GM12878 (cell line): Measurements from ENCODE around the gene KCNQ1OT1. TPM values are rescaled to one million over a fixed set of nuclear protein-coding genes. Genes with fewer than 3 reads are reported as not detected.

Experiments
- ATAC-seq: fragments of 200-7000 bp; cut with Tn5 transposase; 3 replicates; pipeline ENCODE4 v1.9.1; 2020; ENCODE audit warnings: mild to moderate bottlenecking, moderate library complexity
- BruUV-seq: library from RNA; stranded (reverse); fragments of 400-500 nt; replicated peaks from 2 replicates; lab custom pipeline; 2021; lab: Mats Ljungman, UMichigan
- CTCF ChIA-PET: fragments of 300-600 bp; sonication (Branson Sonifier 250); formaldehyde crosslinking; extraction: SDS; loops from one replicate; lab custom pipeline; 2021; ENCODE audit warnings: inconsistent platforms; lab: Yijun Ruan, JAX
- POLR2A ChIA-PET: fragments of 350-600 bp; formaldehyde crosslinking; extraction: SDS; loops from one replicate; lab custom pipeline; 2021; ENCODE audit warnings: inconsistent platforms; lab: Charles Lee
- RAD21 ChIA-PET: fragments of 300-600 bp; sonication (Branson Sonifier 250); formaldehyde crosslinking; loops from one replicate; lab custom pipeline; 2023; ENCODE audit warnings: antibody characterized with exemption; ENCODE audit not compliant: unreplicated experiment; lab: Charles Lee
- SMC1A ChIA-PET: fragments of 300-600 bp; sonication (Branson Sonifier 250); formaldehyde crosslinking; loops from one replicate; lab custom pipeline; 2023; ENCODE audit not compliant: unreplicated experiment, uncharacterized antibody; lab: Charles Lee
- DNase-seq: peaks from one replicate; pipeline ENCODE4 v3.0.0-alpha.2; 2011; ENCODE audit warnings: low read depth, low spot score
- FAIRE-seq: peaks from 3 replicates; lab custom pipeline; 2011; peaks lifted over from hg19 to GRCh38; lab: Jason Lieb, UNC
- H2AFZ ChIP-seq: 2 replicates; pipeline ENCODE4 v1.6.0; 2011; ENCODE audit warnings: low read depth, low read length, control low read depth; ENCODE audit not compliant: control insufficient read depth
- H3K27ac ChIP-seq: 2 replicates; pipeline ENCODE4 v1.5.1; 2011; ENCODE audit warnings: control low read depth; ENCODE audit not compliant: control insufficient read depth, insufficient read depth
- H3K27me3 ChIP-seq, 2 experiments: replicated peaks in 1 of 2; 2 replicates each; pipeline versions ENCODE4 v1.6.0 to v1.6.1; 2011; ENCODE audit warnings: low read length in 1 of 2; ENCODE audit not compliant: control insufficient read depth in 2 of 2, insufficient read depth in 2 of 2
- H3K36me3 ChIP-seq, 2 experiments: 2 replicates each; pipeline ENCODE4 v1.5.1; 2011; ENCODE audit warnings: low read length in 1 of 2; ENCODE audit not compliant: control insufficient read depth in 2 of 2, insufficient read depth in 2 of 2
- H3K4me1 ChIP-seq: 2 replicates; pipeline ENCODE4 v1.6.1; 2011; ENCODE audit warnings: mild to moderate bottlenecking, low read length, moderate library complexity, mixed read lengths; ENCODE audit not compliant: control insufficient read depth, insufficient read depth
- H3K4me2 ChIP-seq: 2 replicates; pipeline ENCODE4 v1.6.0; 2011; ENCODE audit warnings: control low read depth; ENCODE audit not compliant: control insufficient read depth, insufficient read depth
- H3K4me3 ChIP-seq: fragments of 200-600 bp; sonication (generic); 2 replicates; pipeline ENCODE4 v1.5.1; 2016
- H3K79me2 ChIP-seq: 2 replicates; pipeline ENCODE4 v1.6.0; 2011; ENCODE audit warnings: low read length; ENCODE audit not compliant: control insufficient read depth, insufficient read depth
- H3K9ac ChIP-seq: 2 replicates; pipeline ENCODE4 v1.8.0; 2011; ENCODE audit warnings: low read length, control low read depth, mixed read lengths; ENCODE audit not compliant: control insufficient read depth, insufficient read depth
- H3K9me3 ChIP-seq: replicated peaks from 3 replicates; pipeline ENCODE4 v1.5.1; 2011; ENCODE audit warnings: mild to moderate bottlenecking, low read length; ENCODE audit not compliant: control insufficient read depth, insufficient read depth
- H4K20me1 ChIP-seq: 2 replicates; pipeline ENCODE4 v1.6.0; 2011; ENCODE audit not compliant: control insufficient read depth, insufficient read depth
- BRCA1 ChIP-seq: IDR thresholded peaks from 2 replicates; pipeline ENCODE4 v1.6.1; 2011; ENCODE audit warnings: low read depth, low read length, improper control_type of control experiment
- CBX3 ChIP-seq: fragments of 200-600 bp; sonication (generic); IDR thresholded peaks from 2 replicates; pipeline ENCODE4 v1.6.1; 2016; ENCODE audit warnings: low read depth, borderline replicate concordance
- CHD2 ChIP-seq: IDR thresholded peaks from 2 replicates; pipeline ENCODE4 v1.6.1; 2011; ENCODE audit warnings: low read depth, low read length, improper control_type of control experiment, borderline replicate concordance
- NBN ChIP-seq: fragments of 450-650 bp; IDR thresholded peaks from 2 replicates; pipeline ENCODE4 v1.6.1; 2016
- NR2F1 ChIP-seq: fragments of 450-650 bp; conservative IDR thresholded peaks from 2 replicates; pipeline ENCODE4 v1.6.1; 2017; ENCODE audit warnings: mild to moderate bottlenecking
- POLR2A ChIP-seq: IDR thresholded peaks from 2 replicates; pipeline ENCODE4 v1.6.1; 2011; ENCODE audit warnings: low read depth, mild to moderate bottlenecking, low read length
- SMAD1 ChIP-seq: fragments of 450-650 bp; IDR thresholded peaks from 2 replicates; pipeline ENCODE4 v1.6.1; 2018; ENCODE audit warnings: mild to moderate bottlenecking, low read depth; ENCODE audit not compliant: partially characterized antibody
- SREBF2 ChIP-seq: IDR thresholded peaks from 2 replicates; pipeline ENCODE4 v1.6.1; 2012; ENCODE audit warnings: mild to moderate bottlenecking, low read length
- TAF1 ChIP-seq: IDR thresholded peaks from 2 replicates; pipeline ENCODE4 v1.6.1; 2011; ENCODE audit warnings: mild to moderate bottlenecking, low read depth, low read length, borderline replicate concordance
- WGBS: methylation state at CpG from one replicate; pipeline ENCODE4 v1.1.6; 2016; ENCODE audit warnings: low lambda C conversion rate; ENCODE audit not compliant: insufficient replicate concordance, insufficient coverage; ENCODE audit errors: missing lambda C conversion rate; 5-methylcytosine and 5-hydroxymethylcytosine counted together
- in situ Hi-C: fragments of 300-500 bp; cut with MboI; formaldehyde crosslinking; loops from 9 replicates; pipeline ENCODE4 v1.14.3; 2018; ENCODE audit warnings: mixed read lengths
- intact Hi-C: fragments of 100-400 bp; cut with micrococcal nuclease; formaldehyde crosslinking; loops from one replicate; pipeline ENCODE4 v1.14.2; 2022; ENCODE audit not compliant: unreplicated experiment
- polyA plus RNA-seq, 11 experiments: library from polyadenylated mRNA; depleted of rRNA in 4 of 11; unstranded in 6 of 11; stranded (reverse) in 5 of 11; fragments of >200 nt; fragmentation: Nextera tagmentation in 4 of 11; fragmentation: Illumina TruSeq in 1 of 11; extraction: Ambion mirVana in 4 of 11; extraction: Trizol in 1 of 11; gene quantifications; 1 replicate in 1 of 11; 2 replicates in 10 of 11; pipeline versions ENCODE4 v1.2.1 to v1.2.3, GENCODE V29; 2011 to 2016; ENCODE audit warnings: inconsistent platforms in 2 of 11, missing spikeins in 2 of 11, low read depth in 1 of 11
- total RNA-seq, 4 experiments: library from RNA; depleted of rRNA in 3 of 4; stranded (reverse); fragments of >200 nt in 3 of 4; fragmentation: Illumina TruSeq in 1 of 4; extraction: Trizol in 1 of 4; gene quantifications; 2 replicates each; pipeline versions ENCODE4 v1.2.1 to v1.2.3, GENCODE V29; 2013 to 2021
- TF ChIP-seq, protein P1 (sequence below): IDR thresholded peaks from 2 replicates; pipeline ENCODE4 v1.6.1; 2011; ENCODE audit warnings: low read depth, low read length, improper control_type of control experiment, borderline replicate concordance
- TF ChIP-seq, protein P2 (sequence below): IDR thresholded peaks from 2 replicates; pipeline ENCODE4 v1.6.1; 2011; ENCODE audit warnings: mild to moderate bottlenecking, low read depth, low read length, moderate library complexity; ENCODE audit not compliant: insufficient replicate concordance
- TF ChIP-seq, protein P3 (sequence below): fragments of 450-650 bp; IDR thresholded peaks from 2 replicates; pipeline ENCODE4 v1.6.1; 2017; ENCODE audit warnings: mild to moderate bottlenecking, moderate library complexity

Gene KCNQ1OT1
- total and polyA plus RNA-seq, 10 of the 15 experiments (the other 5 are each of a cell fraction or from before 2014, with no cell fraction given) = 0.02 to 1.6 (median 0.41) TPM

DNA sequence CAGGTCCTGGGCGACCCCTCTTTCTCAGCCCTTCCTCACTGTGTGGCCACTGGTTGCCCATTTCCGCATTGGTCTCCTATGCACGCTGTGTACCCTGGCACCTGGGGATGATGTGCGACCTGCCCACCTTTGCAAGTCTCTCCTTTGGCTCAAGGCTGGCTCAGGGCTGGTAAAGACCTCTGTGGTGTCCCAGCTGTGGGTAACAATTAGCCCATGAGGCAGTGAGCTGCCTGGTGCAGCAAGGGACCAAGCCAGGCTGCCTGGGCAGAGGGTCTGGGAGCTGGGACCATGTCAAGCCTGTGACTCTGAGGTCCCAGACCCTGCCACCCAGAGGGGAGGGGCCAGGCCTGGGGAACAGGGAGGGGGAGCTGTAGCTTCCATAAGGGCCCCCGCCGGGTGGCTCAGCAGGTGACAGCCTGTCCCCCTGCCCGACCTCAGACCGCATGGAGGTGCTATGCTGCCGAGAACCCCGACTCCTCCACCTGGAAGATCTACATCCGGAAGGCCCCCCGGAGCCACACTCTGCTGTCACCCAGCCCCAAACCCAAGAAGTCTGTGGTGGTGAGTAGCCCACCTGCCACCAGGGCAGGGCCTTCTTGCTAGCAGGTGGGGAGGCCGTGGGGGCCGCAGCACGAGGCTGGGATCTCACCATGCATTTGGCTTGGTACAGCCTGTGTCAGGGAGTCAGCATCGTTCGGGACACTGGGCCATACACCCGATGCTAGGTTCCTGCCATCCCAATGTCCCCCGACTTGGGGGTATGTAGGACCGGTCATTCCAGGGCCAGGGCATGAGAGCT is 112.5 kb downstream of the KCNQ1OT1 start:
- TF ChIP-seq, protein P1, sequence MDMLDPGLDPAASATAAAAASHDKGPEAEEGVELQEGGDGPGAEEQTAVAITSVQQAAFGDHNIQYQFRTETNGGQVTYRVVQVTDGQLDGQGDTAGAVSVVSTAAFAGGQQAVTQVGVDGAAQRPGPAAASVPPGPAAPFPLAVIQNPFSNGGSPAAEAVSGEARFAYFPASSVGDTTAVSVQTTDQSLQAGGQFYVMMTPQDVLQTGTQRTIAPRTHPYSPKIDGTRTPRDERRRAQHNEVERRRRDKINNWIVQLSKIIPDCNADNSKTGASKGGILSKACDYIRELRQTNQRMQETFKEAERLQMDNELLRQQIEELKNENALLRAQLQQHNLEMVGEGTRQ = no peak
- no peak for TF ChIP-seq TAF1
- TF ChIP-seq, protein P2, sequence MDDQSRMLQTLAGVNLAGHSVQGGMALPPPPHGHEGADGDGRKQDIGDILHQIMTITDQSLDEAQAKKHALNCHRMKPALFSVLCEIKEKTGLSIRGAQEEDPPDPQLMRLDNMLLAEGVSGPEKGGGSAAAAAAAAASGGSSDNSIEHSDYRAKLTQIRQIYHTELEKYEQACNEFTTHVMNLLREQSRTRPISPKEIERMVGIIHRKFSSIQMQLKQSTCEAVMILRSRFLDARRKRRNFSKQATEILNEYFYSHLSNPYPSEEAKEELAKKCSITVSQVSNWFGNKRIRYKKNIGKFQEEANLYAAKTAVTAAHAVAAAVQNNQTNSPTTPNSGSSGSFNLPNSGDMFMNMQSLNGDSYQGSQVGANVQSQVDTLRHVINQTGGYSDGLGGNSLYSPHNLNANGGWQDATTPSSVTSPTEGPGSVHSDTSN = no peak
- TF ChIP-seq NR2F1 = no peak
- TF ChIP-seq, protein P3, sequence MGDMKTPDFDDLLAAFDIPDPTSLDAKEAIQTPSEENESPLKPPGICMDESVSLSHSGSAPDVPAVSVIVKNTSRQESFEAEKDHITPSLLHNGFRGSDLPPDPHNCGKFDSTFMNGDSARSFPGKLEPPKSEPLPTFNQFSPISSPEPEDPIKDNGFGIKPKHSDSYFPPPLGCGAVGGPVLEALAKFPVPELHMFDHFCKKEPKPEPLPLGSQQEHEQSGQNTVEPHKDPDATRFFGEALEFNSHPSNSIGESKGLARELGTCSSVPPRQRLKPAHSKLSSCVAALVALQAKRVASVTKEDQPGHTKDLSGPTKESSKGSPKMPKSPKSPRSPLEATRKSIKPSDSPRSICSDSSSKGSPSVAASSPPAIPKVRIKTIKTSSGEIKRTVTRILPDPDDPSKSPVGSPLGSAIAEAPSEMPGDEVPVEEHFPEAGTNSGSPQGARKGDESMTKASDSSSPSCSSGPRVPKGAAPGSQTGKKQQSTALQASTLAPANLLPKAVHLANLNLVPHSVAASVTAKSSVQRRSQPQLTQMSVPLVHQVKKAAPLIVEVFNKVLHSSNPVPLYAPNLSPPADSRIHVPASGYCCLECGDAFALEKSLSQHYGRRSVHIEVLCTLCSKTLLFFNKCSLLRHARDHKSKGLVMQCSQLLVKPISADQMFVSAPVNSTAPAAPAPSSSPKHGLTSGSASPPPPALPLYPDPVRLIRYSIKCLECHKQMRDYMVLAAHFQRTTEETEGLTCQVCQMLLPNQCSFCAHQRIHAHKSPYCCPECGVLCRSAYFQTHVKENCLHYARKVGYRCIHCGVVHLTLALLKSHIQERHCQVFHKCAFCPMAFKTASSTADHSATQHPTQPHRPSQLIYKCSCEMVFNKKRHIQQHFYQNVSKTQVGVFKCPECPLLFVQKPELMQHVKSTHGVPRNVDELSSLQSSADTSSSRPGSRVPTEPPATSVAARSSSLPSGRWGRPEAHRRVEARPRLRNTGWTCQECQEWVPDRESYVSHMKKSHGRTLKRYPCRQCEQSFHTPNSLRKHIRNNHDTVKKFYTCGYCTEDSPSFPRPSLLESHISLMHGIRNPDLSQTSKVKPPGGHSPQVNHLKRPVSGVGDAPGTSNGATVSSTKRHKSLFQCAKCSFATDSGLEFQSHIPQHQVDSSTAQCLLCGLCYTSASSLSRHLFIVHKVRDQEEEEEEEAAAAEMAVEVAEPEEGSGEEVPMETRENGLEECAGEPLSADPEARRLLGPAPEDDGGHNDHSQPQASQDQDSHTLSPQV = no peak
- no peak for TF ChIP-seq SMAD1
- TF ChIP-seq BRCA1 = no peak
- no peak for TF ChIP-seq CHD2
- no peak for TF ChIP-seq POLR2A
- TF ChIP-seq NBN = no peak
- no peak for TF ChIP-seq SREBF2
- TF ChIP-seq CBX3 = no peak
- POLR2A ChIA-PET = no interaction called here

More for the DNA sequence above, 112.5 kb downstream of the KCNQ1OT1 start:
- Histone ChIP-seq H2AFZ (no peak overlapping the region), H3K9me3 (no peaks in the 10 kb centered on the region), H3K4me3 (no peak overlapping the region), H3K9ac (no peak overlapping the region), H3K27ac (no peak overlapping the region), H3K4me2 (no peak overlapping the region), H3K36me3 (no peaks in the 10 kb centered on the region), H3K27me3 (no peaks in the 10 kb centered on the region), H3K79me2 (no peaks in the 10 kb centered on the region), H4K20me1 (no peaks in the 10 kb centered on the region), H3K4me1 (no peaks in the 10 kb centered on the region)
- WGBS = 32% methylated on average over 20 of the region's 20 CpGs
- ChIA-PET SMC1A (no interaction called here), CTCF (interaction anchor here (0.5 kb wide), 1 partner anchor 216 kb away, joined by 3 read pairs; no protein-coding TSS in a partner anchor), RAD21 (no interaction called here)
- DNase-seq (no peak), FAIRE-seq (no peak), ATAC-seq (no peak)
- in situ Hi-C loops (no loop called here), intact Hi-C loops (no loop called here)
- no TSS peak for BruUV-seq
